Stomach smooth muscle (tissue), 2 donors: ENCODE data around the gene CD80.

Source experiments
- H3K27ac ChIP-seq: one replicate; pipeline ENCODE4 v1.7.0; 2013; ENCODE audit warnings: mild to moderate bottlenecking, low read length, inconsistent platforms
- H3K27me3 ChIP-seq, 2 donors: one replicate each; pipeline ENCODE4 v1.7.0; 2013; ENCODE audit warnings: low read length in 2 of 2; ENCODE audit not compliant: insufficient read depth in 2 of 2, control insufficient read depth in 1 of 2
- H3K36me3 ChIP-seq, 2 donors: one replicate each; pipeline ENCODE4 v1.7.0; 2013; ENCODE audit warnings: low read length in 2 of 2; ENCODE audit not compliant: control insufficient read depth in 2 of 2, insufficient read depth in 2 of 2
- H3K4me1 ChIP-seq: one replicate; pipeline ENCODE4 v1.7.0; 2013; ENCODE audit warnings: low read length; ENCODE audit not compliant: control insufficient read depth, insufficient read depth
- H3K4me3 ChIP-seq, 2 donors: one replicate each; pipeline ENCODE4 v1.7.0; 2013; ENCODE audit warnings: low read length in 2 of 2
- H3K9ac ChIP-seq, 2 donors: one replicate each; pipeline ENCODE4 v1.7.0; 2013; ENCODE audit warnings: low read length in 2 of 2, mild to moderate bottlenecking in 1 of 2
- H3K9me3 ChIP-seq, 2 donors: one replicate each; pipeline ENCODE4 v1.7.0; 2013; ENCODE audit warnings: low read length in 2 of 2; ENCODE audit not compliant: control insufficient read depth in 2 of 2
- donor health status: healthy.
- donor health status: Pancreatic carcinoma.

Gene CD80

GRCh38 chr3:119548341-119548740, 11.1 kb downstream of the CD80 start:
- Histone ChIP-seq H3K36me3 (no peaks in the 10 kb centered on the region), H3K9ac (no peak overlapping the region), H3K4me1 (no peaks in the 10 kb centered on the region), H3K4me3 (no peak overlapping the region), H3K27ac (no peak overlapping the region), H3K27me3 (no peaks in the 10 kb centered on the region), H3K9me3 (no peaks in the 10 kb centered on the region)

DNA sequence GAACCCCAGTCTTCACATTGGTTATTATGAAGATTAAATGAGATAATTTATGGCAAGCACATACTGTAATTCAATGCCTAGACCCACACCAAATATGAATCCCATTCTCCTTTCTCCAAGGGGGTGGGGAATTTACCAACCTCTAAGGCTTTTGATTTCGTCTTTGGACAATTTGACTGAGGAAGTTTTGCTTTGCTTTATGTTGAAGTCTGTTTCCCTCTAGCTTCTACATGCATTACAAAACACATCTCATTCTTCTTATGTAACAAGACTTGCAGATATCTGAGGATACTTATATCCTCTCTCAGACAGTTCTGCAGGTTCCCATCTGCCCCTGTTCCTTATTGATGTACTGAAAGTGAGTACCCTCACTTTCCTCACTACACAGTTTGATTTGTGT, 12.2 kb downstream of the CD80 start:
- Histone ChIP-seq H3K4me3 (no peak overlapping the region), H3K4me1 (no peaks in the 10 kb centered on the region)

GRCh38 chr3:119543147-119543546, 16.3 kb downstream of the CD80 start:
- Histone ChIP-seq H3K36me3 (no peaks in the 10 kb centered on the region), H3K9ac (no peak overlapping the region), H3K9me3 (no peaks in the 10 kb centered on the region), H3K4me3 (no peak overlapping the region), H3K27ac (no peak overlapping the region), H3K27me3 (no peaks in the 10 kb centered on the region), H3K4me1 (no peaks in the 10 kb centered on the region)

More for the DNA sequence above, 12.2 kb downstream of the CD80 start:
- H3K36me3 ChIP-seq = no peaks in the 10 kb centered on the region
- H3K9ac ChIP-seq = no peak overlapping the region
- no peaks in the 10 kb centered on the region for H3K27me3 ChIP-seq
- H3K9me3 ChIP-seq = no peaks in the 10 kb centered on the region
- H3K27ac ChIP-seq = no peak overlapping the region

DNA sequence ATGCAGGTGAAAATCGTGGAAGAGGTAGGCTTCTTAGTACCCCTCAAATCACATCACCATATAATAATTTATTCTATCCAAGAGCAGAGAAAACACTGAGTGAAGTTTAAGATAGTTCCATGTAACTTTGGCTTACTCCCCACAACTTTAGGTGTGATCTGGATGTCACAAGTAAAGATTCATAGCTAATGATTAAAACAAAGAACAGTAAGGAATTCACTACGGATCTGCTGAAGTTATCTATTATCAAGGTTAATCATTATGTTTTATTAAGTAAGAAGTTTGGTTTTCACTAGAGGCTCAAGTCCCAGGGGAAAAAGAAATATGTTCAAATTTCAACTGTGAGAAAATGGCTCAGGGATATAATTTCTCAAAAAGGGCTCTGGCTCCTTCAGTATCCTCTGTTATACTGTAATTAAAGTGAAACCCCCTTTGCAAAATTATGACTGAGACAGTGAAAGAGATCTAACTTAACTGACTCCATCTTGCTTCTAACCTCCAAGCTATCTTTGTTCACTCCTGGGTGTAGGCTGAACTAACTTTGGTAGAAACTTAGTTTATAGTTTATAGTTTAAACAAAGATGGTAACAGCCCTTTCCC, 17.1 kb downstream of the CD80 start:
- H3K27me3 ChIP-seq = no peaks in the 10 kb centered on the region
- no peaks in the 10 kb centered on the region for H3K4me1 ChIP-seq
- H3K27ac ChIP-seq = no peak overlapping the region
- H3K9ac ChIP-seq = no peak overlapping the region
- no peaks in the 10 kb centered on the region for H3K9me3 ChIP-seq
- H3K4me3 ChIP-seq = no peak overlapping the region
- no peaks in the 10 kb centered on the region for H3K36me3 ChIP-seq

DNA sequence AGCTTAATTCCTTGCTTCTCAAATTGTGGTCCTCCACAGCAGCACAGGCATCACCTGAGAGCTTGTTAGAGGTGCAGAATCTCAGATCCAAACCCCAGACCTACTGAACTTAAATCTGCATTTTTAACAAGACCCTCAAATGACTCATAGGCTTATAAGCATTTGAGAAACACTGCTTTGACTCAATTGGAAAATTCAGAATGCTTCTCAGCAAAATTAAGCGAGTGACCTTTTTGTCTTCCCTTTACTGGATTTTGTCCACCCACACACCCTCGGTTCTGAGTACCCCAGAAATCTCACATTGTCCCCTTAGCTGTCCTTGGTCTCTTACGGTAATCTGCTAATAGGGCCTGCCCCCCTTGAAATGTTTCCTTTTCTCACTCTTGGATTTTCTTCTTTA, 17.9 kb downstream of the CD80 start:
- no peak overlapping the region for H3K4me3 ChIP-seq
- no peaks in the 10 kb centered on the region for H3K9me3 ChIP-seq
- no peaks in the 10 kb centered on the region for H3K27me3 ChIP-seq
- no peak overlapping the region for H3K27ac ChIP-seq
- H3K4me1 ChIP-seq = no peaks in the 10 kb centered on the region
- H3K9ac ChIP-seq = no peak overlapping the region
- H3K36me3 ChIP-seq = no peaks in the 10 kb centered on the region

DNA sequence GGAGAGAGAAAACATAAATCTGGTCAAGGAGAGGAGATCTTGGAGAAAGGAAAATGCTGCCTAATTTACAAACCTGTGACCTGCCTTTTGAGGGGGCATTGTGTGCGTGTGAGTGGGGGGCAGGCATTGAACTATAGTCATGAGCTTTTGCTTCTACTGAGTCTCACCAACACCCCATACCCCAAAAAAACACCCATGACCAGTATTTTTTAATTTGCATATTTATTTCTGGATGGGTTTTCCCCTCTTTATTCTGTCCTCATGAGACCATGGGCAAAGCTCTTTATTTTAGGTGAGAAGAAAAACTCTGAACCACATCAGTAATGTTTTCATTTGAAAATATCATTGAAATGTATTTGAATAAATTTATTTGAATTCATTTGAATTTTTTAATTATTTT, 20.6 kb downstream of the CD80 start:
- H3K27ac ChIP-seq = no peak overlapping the region

DNA sequence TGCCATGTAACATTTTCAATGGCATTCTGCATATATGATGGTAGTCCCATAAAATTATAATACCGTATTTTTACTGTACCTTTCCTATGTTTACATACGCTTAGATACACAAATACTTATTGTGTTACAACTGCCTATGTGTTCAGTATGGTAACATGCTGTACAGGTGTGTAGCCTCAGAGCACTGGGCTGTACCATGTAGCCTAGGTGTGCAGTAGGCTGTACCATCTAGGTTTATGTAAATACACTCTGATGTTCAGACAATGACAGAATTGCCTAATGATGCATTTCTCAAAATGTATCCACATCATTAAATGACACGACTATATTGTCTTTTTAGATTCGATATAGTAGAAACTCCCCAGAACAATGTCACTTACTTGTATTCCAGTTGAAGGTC, 22.7 kb downstream of the CD80 start:
- Histone ChIP-seq H3K27ac (no peak overlapping the region), H3K4me1 (no peaks in the 10 kb centered on the region), H3K9me3 (no peaks in the 10 kb centered on the region), H3K36me3 (no peaks in the 10 kb centered on the region), H3K27me3 (no peaks in the 10 kb centered on the region), H3K9ac (no peak overlapping the region), H3K4me3 (no peak overlapping the region)

More for the DNA sequence above, 20.6 kb downstream of the CD80 start:
- Histone ChIP-seq H3K9ac (no peak overlapping the region), H3K36me3 (no peaks in the 10 kb centered on the region), H3K27me3 (no peaks in the 10 kb centered on the region), H3K4me1 (no peaks in the 10 kb centered on the region), H3K4me3 (no peak overlapping the region), H3K9me3 (no peaks in the 10 kb centered on the region)

DNA sequence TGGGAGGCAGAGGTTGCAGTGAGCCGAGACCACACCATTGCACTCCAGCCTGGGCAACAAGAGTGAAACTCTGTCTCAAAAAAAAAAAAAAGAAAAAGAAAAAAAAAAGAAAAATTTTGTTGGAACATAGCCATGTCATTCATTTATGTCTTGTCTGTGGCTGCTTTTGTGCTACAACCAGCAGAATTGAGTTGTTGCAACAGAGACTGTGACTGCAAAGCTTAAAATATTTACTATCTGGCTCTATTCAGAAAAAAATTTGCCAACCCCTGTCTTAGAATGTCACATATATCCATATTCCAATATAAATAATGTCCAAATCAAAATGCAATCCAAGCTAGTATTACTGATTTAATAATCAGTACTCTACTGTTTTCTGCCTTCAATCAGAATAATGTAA, 25.1 kb downstream of the CD80 start:
- Histone ChIP-seq H3K4me3 (no peak overlapping the region), H3K9me3 (no peaks in the 10 kb centered on the region), H3K36me3 (no peaks in the 10 kb centered on the region), H3K9ac (no peak overlapping the region), H3K27me3 (no peaks in the 10 kb centered on the region), H3K27ac (no peak overlapping the region), H3K4me1 (no peaks in the 10 kb centered on the region)

DNA sequence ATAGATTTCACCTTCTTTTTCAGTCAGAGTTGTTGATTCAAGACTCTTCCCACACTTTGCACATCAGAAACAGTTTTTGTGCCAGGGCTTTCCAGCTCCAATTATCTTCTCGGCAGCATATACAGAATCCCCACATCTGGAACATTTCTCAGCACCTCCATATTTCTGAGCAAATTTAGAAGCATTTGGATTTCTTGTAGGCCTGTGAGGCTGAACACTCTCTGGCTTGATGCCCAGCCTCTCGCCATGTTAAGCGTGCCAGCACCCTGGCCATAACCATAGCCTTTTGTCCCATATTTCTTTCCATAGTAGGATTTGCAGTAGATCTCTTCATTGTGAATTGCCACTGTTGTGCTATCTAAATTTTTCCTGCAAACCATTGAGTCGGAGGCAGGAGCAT, 28.3 kb downstream of the CD80 start:
- Histone ChIP-seq H3K27me3 (no peaks in the 10 kb centered on the region), H3K4me3 (no peak overlapping the region), H3K27ac (no peak overlapping the region), H3K9me3 (no peaks in the 10 kb centered on the region), H3K9ac (no peak overlapping the region), H3K36me3 (peaks cover 0 to under 1% of the 10 kb centered on the region in 2 donors), H3K4me1 (no peaks in the 10 kb centered on the region)

DNA sequence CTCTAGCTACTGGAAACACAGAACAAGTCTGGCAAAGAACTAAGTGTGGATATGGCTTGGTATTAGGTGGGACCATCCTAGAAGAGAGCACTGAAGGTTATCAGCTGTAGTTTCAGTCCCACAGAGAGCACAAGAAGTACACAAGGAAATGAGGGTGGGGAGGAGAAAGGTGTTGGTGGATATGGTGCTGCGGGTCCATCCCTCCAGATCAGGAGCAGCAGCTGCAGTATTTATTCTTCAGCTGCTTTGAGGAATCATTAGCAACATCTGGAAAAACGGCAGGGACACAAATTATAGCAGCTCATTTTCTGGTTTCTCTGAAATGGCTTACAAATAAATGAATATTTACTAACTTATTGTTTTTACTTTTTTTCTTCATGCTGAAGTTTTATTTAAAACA, 29.0 kb downstream of the CD80 start:
- Histone ChIP-seq H3K4me1 (no peaks in the 10 kb centered on the region), H3K4me3 (no peak overlapping the region), H3K27me3 (no peaks in the 10 kb centered on the region), H3K27ac (no peak overlapping the region), H3K9ac (no peak overlapping the region), H3K36me3 (peaks cover 0 to 4% of the 10 kb centered on the region in 2 donors), H3K9me3 (no peaks in the 10 kb centered on the region)

- Histone ChIP-seq H3K9ac (no peak overlapping the region), H3K27me3 (no peaks in the 10 kb centered on the region), H3K36me3 (peaks cover 3 to 4% of the 10 kb centered on the region in 2 donors), H3K4me3 (no peak overlapping the region), H3K4me1 (no peaks in the 10 kb centered on the region), H3K27ac (no peak overlapping the region), H3K9me3 (no peaks in the 10 kb centered on the region)
These were observed 29.5 kb downstream of the CD80 start for GRCh38 chr3:119529883-119530282.
